Brain pericyte (primary cell): ENCODE measurements around the gene BBS5.
"Not testable (repeated sequence)": the region's sequence is repeated elsewhere in the genome, so short reads cannot be mapped to it uniquely, and the experiment has no call there.

Source experiments
- DNase-seq: peaks from one replicate; pipeline ENCODE4 v3.0.0-alpha.2; 2012; ENCODE audit warnings: low read depth, low spot score

BBS5 gene

GRCh38 chr2:169479257-169480078 lies at the start of gene BBS5:
BBS5 (plus strand) TSS chr2:169479494; CDS start chr2:169479554, 60 bp downstream.
- DNase-seq, result peak; percentile 56

- DNase-seq, result not testable (repeated sequence)
Observed at GRCh38 chr2:169431772-169432171, 47.5 kb upstream of the BBS5 start.

- DNase-seq, result not testable (repeated sequence)
Observed at GRCh38 chr2:169434236-169434635, 45.1 kb upstream of the BBS5 start.

- no peak for DNase-seq
Observed at GRCh38 chr2:169438466-169439072, 40.7 kb upstream of the BBS5 start.

GRCh38 chr2:169439900-169440299 lies 39.4 kb upstream of the BBS5 start:
- DNase-seq, result no peak

- no peak for DNase-seq
Observed at GRCh38 chr2:169446452-169446851, 32.8 kb upstream of the BBS5 start.

GRCh38 chr2:169448316-169448715 lies 31.0 kb upstream of the BBS5 start:
- no peak for DNase-seq

GRCh38 chr2:169448865-169449264 lies 30.4 kb upstream of the BBS5 start:
- no peak for DNase-seq

GRCh38 chr2:169452080-169452479 lies 27.2 kb upstream of the BBS5 start:
- DNase-seq, result no peak

GRCh38 chr2:169453044-169453443 lies 26.2 kb upstream of the BBS5 start:
- DNase-seq, result not testable (repeated sequence)

- no peak for DNase-seq
Observed at GRCh38 chr2:169461143-169461542, 18.2 kb upstream of the BBS5 start.

- DNase-seq, result peak; percentile 86
Observed at GRCh38 chr2:169462896-169463695, 16.2 kb upstream of the BBS5 start.

GRCh38 chr2:169464466-169464865 lies 14.8 kb upstream of the BBS5 start:
- DNase-seq, result no peak

GRCh38 chr2:169464882-169465281 lies 14.4 kb upstream of the BBS5 start:
- no peak for DNase-seq

- no peak for DNase-seq
Observed at GRCh38 chr2:169468841-169469240, 10.5 kb upstream of the BBS5 start.

- DNase-seq, result no peak
Observed at GRCh38 chr2:169469952-169470572, 9.2 kb upstream of the BBS5 start.

GRCh38 chr2:169472249-169472648 lies 7.0 kb upstream of the BBS5 start:
- no peak for DNase-seq

- DNase-seq, result no peak
Observed at GRCh38 chr2:169476459-169476858, 2.8 kb upstream of the BBS5 start.

- DNase-seq, result no peak
Observed at GRCh38 chr2:169478339-169478738, 955 bp upstream of the BBS5 start.

- no peak for DNase-seq
Observed at GRCh38 chr2:169478745-169479256, 493 bp upstream of the BBS5 start.

GRCh38 chr2:169480079-169480465 lies 778 bp downstream of the BBS5 start:
- no peak for DNase-seq
